Gastroesophageal sphincter (tissue), 3 donors: ENCODE results near the gene APOL3.

Source experiments
- CTCF ChIP-seq, 4 experiments: fragments of 200-600 bp in 2 of 4; fragments of 450-650 bp in 2 of 4; sonication (generic) in 1 of 4; IDR thresholded peaks; one replicate each; pipeline ENCODE4 v1.5.1; 2017 to 2019; ENCODE audit warnings: antibody characterized with exemption in 4 of 4, mild to moderate bottlenecking in 2 of 4, moderate library complexity in 2 of 4
- EP300 ChIP-seq: sonication (generic); formaldehyde crosslinking; IDR thresholded peaks from one replicate; pipeline ENCODE4 v1.6.1; 2017; ENCODE audit warnings: antibody characterized with exemption, mild to moderate bottlenecking
- POLR2A ChIP-seq, 2 donors: fragments of 450-650 bp; IDR thresholded peaks; one replicate each; pipeline ENCODE4 v1.6.1; 2017; ENCODE audit warnings: antibody characterized with exemption in 2 of 2, mild to moderate bottlenecking in 2 of 2, moderate library complexity in 1 of 2
- POLR2AphosphoS5 ChIP-seq: sonication (generic); formaldehyde crosslinking; IDR thresholded peaks from one replicate; pipeline ENCODE4 v1.6.1; 2017; ENCODE audit warnings: antibody characterized with exemption

GRCh38 chr22:36113121-36113520 lies 47.4 kb downstream of the APOL3 start:
- TF ChIP-seq CTCF (IDR thresholded peaks at IDR 0.05), result no peak
- no peak for TF ChIP-seq POLR2AphosphoS5
- no peak for TF ChIP-seq EP300
- TF ChIP-seq POLR2A (IDR thresholded peaks at IDR 0.05), result no peak
